Gastrocnemius medialis (tissue), 4 donors: ENCODE data around the gene MYO9A. TPM values are rescaled to one million over a fixed set of nuclear protein-coding genes. Genes with fewer than 3 reads are reported as not detected.

Experiments
- ATAC-seq, 2 donors: fragments of 150-250 bp; one replicate each; pipeline ENCODE4 v1.9.1; 2016
- DNase-seq, 2 donors: peaks; one replicate each; pipeline ENCODE4 v3.0.0-alpha.2; 2019
- H3K27ac ChIP-seq, 4 donors: fragments of 200-600 bp; sonication (generic); 1 replicate in 1 of 4; 2 replicates in 3 of 4; pipeline ENCODE4 v1.5.1; 2016 to 2018; ENCODE audit warnings: mild to moderate bottlenecking in 2 of 4, moderate library complexity in 1 of 4
- H3K27me3 ChIP-seq, 3 donors: fragments of 200-600 bp; sonication (generic) in 2 of 3; 1 replicate in 1 of 3; 2 replicates in 2 of 3; pipeline versions ENCODE4 v1.5.1 to v1.6.0; 2016 to 2019; ENCODE audit warnings: mild to moderate bottlenecking in 1 of 3, moderate library complexity in 1 of 3
- H3K36me3 ChIP-seq, 2 donors: fragments of 200-600 bp; sonication (generic) in 1 of 2; one replicate each; pipeline ENCODE4 v1.5.1; 2017 to 2018
- H3K4me1 ChIP-seq, 2 donors: fragments of 200-600 bp; sonication (generic) in 1 of 2; one replicate each; pipeline ENCODE4 v1.5.1; 2016 to 2017; ENCODE audit warnings: mild to moderate bottlenecking in 2 of 2
- H3K4me3 ChIP-seq, 4 donors: fragments of 200-600 bp; sonication (generic) in 3 of 4; 1 replicate in 1 of 4; 2 replicates in 3 of 4; pipeline ENCODE4 v1.5.1; 2016 to 2019; ENCODE audit warnings: mild to moderate bottlenecking in 2 of 4
- H3K9me3 ChIP-seq, 3 donors: fragments of 200-600 bp; sonication (generic) in 2 of 3; 1 replicate in 1 of 3; 2 replicates in 2 of 3; pipeline ENCODE4 v1.5.1; 2016 to 2019
- POLR2A ChIP-seq, 2 donors: fragments of 450-650 bp; IDR thresholded peaks; one replicate each; pipeline ENCODE4 v1.6.1; 2017; ENCODE audit warnings: antibody characterized with exemption in 2 of 2, mild to moderate bottlenecking in 2 of 2, moderate library complexity in 2 of 2
- in situ Hi-C, 4 donors: fragments of 200-750 bp; cut with MboI; loops; one replicate each; pipeline versions ENCODE4 v1.15.0 to v1.8.0; 2017; ENCODE audit warnings: low sequenced_read_pairs in 4 of 4
- intact Hi-C: fragments of 100-400 bp; cut with DNase I; formaldehyde crosslinking; loops from one replicate; pipeline ENCODE4 v1.15.1; 2023; ENCODE audit warnings: low total_unique reads
- total RNA-seq, 4 donors: library from RNA; depleted of rRNA; stranded (reverse); fragments of >200 nt; gene quantifications; one replicate each; pipeline versions ENCODE4 v1.1.0 to v1.2.3, GENCODE V29; 2016
- TF ChIP-seq, protein P1 (sequence below), 5 experiments: fragments of 450-650 bp in 3 of 5; fragments of 200-600 bp in 2 of 5; sonication (generic) in 2 of 5; IDR thresholded peaks in 4 of 5; conservative IDR thresholded peaks in 1 of 5; 1 replicate in 4 of 5; 2 replicates in 1 of 5; pipeline ENCODE4 v1.5.1; 2016 to 2019; ENCODE audit warnings: antibody characterized with exemption in 5 of 5, mild to moderate bottlenecking in 3 of 5, moderate library complexity in 3 of 5

Gene MYO9A
- total RNA-seq, 4 donors from 2014 or later, result 21.0 to 40.9 (median 24.2) TPM

DNA sequence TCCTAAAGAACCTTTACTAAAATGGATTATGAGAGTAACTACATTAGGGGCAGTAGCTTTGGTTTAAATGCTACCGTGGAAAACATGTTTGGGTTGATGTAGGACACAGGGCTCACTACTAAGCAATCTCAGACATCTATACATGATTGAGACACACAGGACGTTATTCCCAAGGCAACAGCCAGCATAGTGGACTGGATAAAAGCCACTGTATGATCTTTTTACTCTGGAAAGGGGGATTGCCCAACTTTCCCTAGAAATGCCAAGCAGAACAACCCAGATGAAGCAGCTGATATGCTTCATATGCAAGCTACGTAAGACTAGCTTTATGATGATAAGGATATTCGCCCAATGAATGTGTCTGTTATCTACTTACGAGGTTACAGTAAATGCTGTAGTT is 144.6 kb downstream of the MYO9A start:
- H3K27ac ChIP-seq, result no peak overlapping the region
- H3K9me3 ChIP-seq, result no peaks in the 10 kb centered on the region
- no peaks in the 10 kb centered on the region for H3K4me1 ChIP-seq
- intact Hi-C loops, result no loop called here
- no peak for TF ChIP-seq POLR2A (IDR thresholded peaks at IDR 0.05)
- TF ChIP-seq, protein P1, sequence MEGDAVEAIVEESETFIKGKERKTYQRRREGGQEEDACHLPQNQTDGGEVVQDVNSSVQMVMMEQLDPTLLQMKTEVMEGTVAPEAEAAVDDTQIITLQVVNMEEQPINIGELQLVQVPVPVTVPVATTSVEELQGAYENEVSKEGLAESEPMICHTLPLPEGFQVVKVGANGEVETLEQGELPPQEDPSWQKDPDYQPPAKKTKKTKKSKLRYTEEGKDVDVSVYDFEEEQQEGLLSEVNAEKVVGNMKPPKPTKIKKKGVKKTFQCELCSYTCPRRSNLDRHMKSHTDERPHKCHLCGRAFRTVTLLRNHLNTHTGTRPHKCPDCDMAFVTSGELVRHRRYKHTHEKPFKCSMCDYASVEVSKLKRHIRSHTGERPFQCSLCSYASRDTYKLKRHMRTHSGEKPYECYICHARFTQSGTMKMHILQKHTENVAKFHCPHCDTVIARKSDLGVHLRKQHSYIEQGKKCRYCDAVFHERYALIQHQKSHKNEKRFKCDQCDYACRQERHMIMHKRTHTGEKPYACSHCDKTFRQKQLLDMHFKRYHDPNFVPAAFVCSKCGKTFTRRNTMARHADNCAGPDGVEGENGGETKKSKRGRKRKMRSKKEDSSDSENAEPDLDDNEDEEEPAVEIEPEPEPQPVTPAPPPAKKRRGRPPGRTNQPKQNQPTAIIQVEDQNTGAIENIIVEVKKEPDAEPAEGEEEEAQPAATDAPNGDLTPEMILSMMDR (IDR thresholded peaks at IDR 0.05 in 4 of 5, conservative IDR thresholded peaks at IDR 0.05 in 1 of 5), result no peak
- DNase-seq (no peak), ATAC-seq (no peak)
- H3K27me3 ChIP-seq, result no peaks in the 10 kb centered on the region
- peaks cover 0 to 19% of the 10 kb centered on the region in 2 donors for H3K36me3 ChIP-seq
- in situ Hi-C loops, result no loop called here
- H3K4me3 ChIP-seq, result no peak overlapping the region

- TF ChIP-seq POLR2A (IDR thresholded peaks at IDR 0.05), result no peak
- TF ChIP-seq, protein P1 (IDR thresholded peaks at IDR 0.05 in 4 of 5, conservative IDR thresholded peaks at IDR 0.05 in 1 of 5), result no peak
- Histone ChIP-seq H3K9me3 (no peaks in the 10 kb centered on the region), H3K4me1 (no peaks in the 10 kb centered on the region), H3K36me3 (peaks cover 0 to 6% of the 10 kb centered on the region in 2 donors), H3K4me3 (no peak overlapping the region), H3K27me3 (no peaks in the 10 kb centered on the region), H3K27ac (no peak overlapping the region)
- intact Hi-C loops, result no loop called here
- DNase-seq, result no peak
- in situ Hi-C loops, result no loop called here
- ATAC-seq, result no peak
Measured at GRCh38 chr15:71971905-71972304, 146.0 kb downstream of the MYO9A start.

DNA sequence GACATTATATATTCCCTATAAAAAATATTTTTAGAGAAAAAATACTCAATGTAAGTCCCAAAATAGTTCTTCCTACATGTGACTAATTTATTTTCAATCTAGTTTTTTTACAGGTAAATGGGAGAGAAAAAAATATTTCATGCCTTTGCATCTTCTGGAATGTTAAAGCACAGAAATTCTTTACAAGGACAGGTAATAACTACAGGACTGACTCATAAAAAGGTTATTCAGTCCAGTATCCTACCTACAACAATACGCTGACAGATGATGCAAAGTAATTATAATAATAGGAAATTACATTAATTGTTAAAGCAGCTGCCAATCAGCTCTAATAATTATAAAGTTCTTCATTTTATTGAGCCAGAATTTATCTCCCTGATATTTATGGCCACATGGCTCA is 147.5 kb downstream of the MYO9A start:
- TF ChIP-seq, protein P1 (IDR thresholded peaks at IDR 0.05 in 4 of 5, conservative IDR thresholded peaks at IDR 0.05 in 1 of 5), result no peak
- no peak for TF ChIP-seq POLR2A (IDR thresholded peaks at IDR 0.05)
- H3K27me3 ChIP-seq, result no peaks in the 10 kb centered on the region

DNA sequence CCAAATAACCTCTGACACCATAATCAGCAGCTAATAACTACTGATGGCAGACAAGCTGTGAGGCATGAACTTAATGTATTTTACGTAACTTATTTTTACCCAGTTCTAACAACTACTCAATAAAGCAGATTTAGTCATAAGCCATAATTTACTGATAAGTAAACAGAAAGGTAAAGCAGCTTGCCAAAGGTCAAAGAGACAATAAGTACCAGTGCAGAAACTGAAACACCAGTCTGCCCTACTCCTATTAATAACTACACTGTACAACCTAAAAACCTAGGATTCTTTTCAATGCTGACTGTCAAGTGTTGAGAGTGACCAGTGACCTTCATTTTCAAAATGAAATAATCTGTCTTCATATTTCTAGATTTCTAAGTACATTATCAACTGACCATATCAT is 155.4 kb downstream of the MYO9A start:
- no peaks in the 10 kb centered on the region for H3K36me3 ChIP-seq
- intact Hi-C loops, result no loop called here
- H3K9me3 ChIP-seq, result no peaks in the 10 kb centered on the region
- peaks cover 3 to 8% of the 10 kb centered on the region in 2 donors for H3K4me1 ChIP-seq
- no peak for TF ChIP-seq POLR2A (IDR thresholded peaks at IDR 0.05)
- TF ChIP-seq, protein P1 (IDR thresholded peaks at IDR 0.05 in 4 of 5, conservative IDR thresholded peaks at IDR 0.05 in 1 of 5), result no peak
- no peak overlapping the region for H3K27ac ChIP-seq
- ATAC-seq, result no peak
- no peak overlapping the region for H3K4me3 ChIP-seq
- in situ Hi-C loops, result no loop called here
- DNase-seq, result no peak
- H3K27me3 ChIP-seq, result no peaks in the 10 kb centered on the region

More for the DNA sequence above, 147.5 kb downstream of the MYO9A start:
- DNase-seq (no peak), ATAC-seq (no peak)
- H3K27ac ChIP-seq, result no peak overlapping the region
- H3K36me3 ChIP-seq, result no peaks in the 10 kb centered on the region
- no peak overlapping the region for H3K4me3 ChIP-seq
- H3K4me1 ChIP-seq, result no peaks in the 10 kb centered on the region
- intact Hi-C loops (no loop called here), in situ Hi-C loops (no loop called here)
- no peaks in the 10 kb centered on the region for H3K9me3 ChIP-seq

DNA sequence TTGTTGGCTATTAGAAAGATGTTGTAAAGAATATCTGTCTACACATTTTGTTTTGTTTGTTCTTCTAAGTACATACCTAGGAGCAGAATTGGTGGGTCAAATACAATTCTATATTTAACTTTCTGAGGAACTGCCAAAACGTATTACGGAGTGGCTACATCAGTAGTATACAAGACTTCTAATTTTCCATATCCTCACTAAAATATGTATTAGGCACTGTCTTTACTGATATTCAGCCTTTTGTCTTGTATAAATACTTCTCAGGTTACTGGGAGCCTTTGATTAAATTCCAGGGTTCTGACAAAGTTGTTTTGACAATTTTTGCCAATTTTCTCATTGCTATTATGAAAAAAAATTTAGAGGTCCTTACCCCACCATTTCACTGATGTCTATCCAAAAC is 160.9 kb downstream of the MYO9A start:
- Histone ChIP-seq H3K9me3 (no peaks in the 10 kb centered on the region), H3K27me3 (no peaks in the 10 kb centered on the region), H3K27ac (no peak overlapping the region), H3K4me1 (peaks cover 0 to 6% of the 10 kb centered on the region in 2 donors), H3K4me3 (no peak overlapping the region), H3K36me3 (no peaks in the 10 kb centered on the region)
- in situ Hi-C loops, result no loop called here
- ATAC-seq, result no peak
- no peak for TF ChIP-seq POLR2A (IDR thresholded peaks at IDR 0.05)
- TF ChIP-seq, protein P1 (IDR thresholded peaks at IDR 0.05 in 4 of 5, conservative IDR thresholded peaks at IDR 0.05 in 1 of 5), result no peak
- intact Hi-C loops, result no loop called here
- DNase-seq, result no peak
